Skeletal muscle cell (primary cell): Measurements from ENCODE around the gene PI16.

Experiments
- DNase-seq: peaks from one replicate; pipeline ENCODE4 v3.0.0-alpha.2; 2010; ENCODE audit warnings: low read depth
- H3K4me3 ChIP-seq: 2 replicates; pipeline ENCODE4 v1.5.1; 2011; ENCODE audit warnings: low read depth, mild to moderate bottlenecking, control low read depth, low read length, moderate library complexity

The PI16 gene

GRCh38 chr6:36953931-36954261 is 642 bp upstream of the PI16 start:
- DNase-seq: no peak
- no peak overlapping the region for H3K4me3 ChIP-seq

GRCh38 chr6:36955136-36955535 is 598 bp downstream of the PI16 start:
- H3K4me3 ChIP-seq: no peak overlapping the region
- DNase-seq: no peak

- no peak overlapping the region for H3K4me3 ChIP-seq
- DNase-seq: no peak
Measured at GRCh38 chr6:36955671-36956445, 1.3 kb downstream of the PI16 start.

GRCh38 chr6:36956446-36956820 is 1.9 kb downstream of the PI16 start:
- no peak overlapping the region for H3K4me3 ChIP-seq
- no peak for DNase-seq

- DNase-seq: no peak
- H3K4me3 ChIP-seq: no peak overlapping the region
Measured at GRCh38 chr6:36957773-36958271, 3.3 kb downstream of the PI16 start.

- H3K4me3 ChIP-seq: no peak overlapping the region
- no peak for DNase-seq
Measured at GRCh38 chr6:36958775-36959554, 4.4 kb downstream of the PI16 start.

- no peak overlapping the region for H3K4me3 ChIP-seq
- no peak for DNase-seq
Measured at GRCh38 chr6:36959555-36960250, 5.2 kb downstream of the PI16 start.

GRCh38 chr6:36961441-36962435 is 7.2 kb downstream of the PI16 start:
- H3K4me3 ChIP-seq: no peak overlapping the region
- DNase-seq: no peak

GRCh38 chr6:36962874-36963273 is 8.3 kb downstream of the PI16 start:
- no peak for DNase-seq
- no peak overlapping the region for H3K4me3 ChIP-seq

- DNase-seq: no peak
- H3K4me3 ChIP-seq: no peak overlapping the region
Measured at GRCh38 chr6:36963451-36964290, 9.1 kb downstream of the PI16 start.

GRCh38 chr6:36964349-36964748 is 9.8 kb downstream of the PI16 start:
- no peak for DNase-seq
- H3K4me3 ChIP-seq: no peak overlapping the region

GRCh38 chr6:36964908-36965307 is 10.4 kb downstream of the PI16 start:
- H3K4me3 ChIP-seq: no peak overlapping the region
- no peak for DNase-seq

GRCh38 chr6:36967301-36967700 is 12.8 kb downstream of the PI16 start:
- DNase-seq: no peak
- no peak overlapping the region for H3K4me3 ChIP-seq

GRCh38 chr6:36967757-36968156 is 13.2 kb downstream of the PI16 start:
- no peak for DNase-seq
- H3K4me3 ChIP-seq: no peak overlapping the region

- no peak overlapping the region for H3K4me3 ChIP-seq
- DNase-seq: no peak
Measured at GRCh38 chr6:36968266-36968977, 13.9 kb downstream of the PI16 start.

GRCh38 chr6:36969240-36969691 is 14.7 kb downstream of the PI16 start:
- no peak overlapping the region for H3K4me3 ChIP-seq
- no peak for DNase-seq

GRCh38 chr6:36969988-36970891 is 15.7 kb downstream of the PI16 start:
- H3K4me3 ChIP-seq: no peak overlapping the region
- DNase-seq: no peak
